SK-N-MC (cell line): ENCODE results near the gene ANAPC4.

Experiments used
- DNase-seq: peaks from one replicate; pipeline ENCODE4 v3.0.0-alpha.2; 2011; ENCODE audit warnings: low read depth, low spot score
- H3K27ac ChIP-seq: fragments of 200-600 bp; sonication (generic); 2 replicates; pipeline ENCODE4 v1.5.1; 2016; ENCODE audit warnings: mixed run types
- H3K36me3 ChIP-seq: fragments of 200-600 bp; sonication (generic); 2 replicates; pipeline ENCODE4 v1.6.1; 2017; ENCODE audit warnings: antibody characterized with exemption, low read length, mixed read lengths; ENCODE audit not compliant: insufficient read depth
- H3K4me3 ChIP-seq: fragments of 200-600 bp; sonication (generic); 2 replicates; pipeline ENCODE4 v1.5.1; 2016
- H3K9ac ChIP-seq: fragments of 200-600 bp; sonication (generic); 2 replicates; pipeline ENCODE4 v1.8.0; 2017; ENCODE audit warnings: mixed run types, mixed read lengths; ENCODE audit not compliant: insufficient read length
- H3K9me3 ChIP-seq: fragments of 200-600 bp; sonication (generic); 2 replicates; pipeline ENCODE4 v1.6.1; 2017; ENCODE audit warnings: low read depth, mild to moderate bottlenecking, antibody characterized with exemption, low read length, moderate library complexity, mixed read lengths
- EZH2 ChIP-seq: fragments of 200-600 bp; sonication (generic); IDR thresholded peaks from one replicate; pipeline ENCODE4 v1.6.1; 2017; ENCODE audit warnings: antibody characterized with exemption
- FOXP2 ChIP-seq: optimal IDR thresholded peaks from 2 replicates; pipeline ENCODE3; 2011; ENCODE audit warnings: mild to moderate bottlenecking, moderate library complexity; ENCODE audit not compliant: insufficient read depth; ENCODE audit errors: extremely low read length, control extremely low read depth
- POLR2AphosphoS5 ChIP-seq: IDR thresholded peaks from 2 replicates; pipeline ENCODE4 v1.6.1; 2012; ENCODE audit warnings: mild to moderate bottlenecking, low read depth, low read length, borderline replicate concordance

ANAPC4 gene

DNA sequence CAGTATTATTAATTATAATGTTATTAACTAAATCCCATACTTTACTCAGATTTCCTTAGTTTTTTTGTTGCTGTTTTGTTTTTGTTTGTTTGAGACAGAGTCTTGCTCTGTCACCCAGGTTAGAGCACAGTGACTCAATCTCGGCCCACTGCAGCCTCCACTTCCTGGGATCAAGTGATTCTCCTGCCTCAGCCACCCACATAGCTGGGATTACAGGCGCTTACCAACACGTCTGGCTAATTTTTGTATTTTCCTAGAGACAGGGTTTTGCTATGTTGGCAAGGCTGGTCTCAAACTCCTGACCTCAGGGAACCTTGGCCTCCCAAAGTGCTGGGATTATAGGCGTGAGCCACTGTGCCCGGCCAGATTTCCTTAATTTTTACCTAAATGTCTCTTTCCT lies 72.2 kb downstream of the ANAPC4 start:
- Histone ChIP-seq H3K27ac (peak overlapping the region; percentile 97), H3K9ac (peak overlapping the region; percentile 32)
- DNase-seq: no peak

GRCh38 chr4:25449688-25450087 lies 72.6 kb downstream of the ANAPC4 start:
- Histone ChIP-seq H3K27ac (peak overlapping the region; percentile 97), H3K36me3 (no peaks in the 10 kb centered on the region), H3K4me3 (no peak overlapping the region), H3K9ac (no peak overlapping the region), H3K9me3 (no peaks in the 10 kb centered on the region)
- no peak for TF ChIP-seq POLR2AphosphoS5
- TF ChIP-seq EZH2: no peak
- TF ChIP-seq FOXP2: no peak
- no peak for DNase-seq

More for the DNA sequence above, 72.2 kb downstream of the ANAPC4 start:
- Histone ChIP-seq H3K9me3 (no peaks in the 10 kb centered on the region), H3K36me3 (no peaks in the 10 kb centered on the region), H3K4me3 (no peak overlapping the region)
- no peak for TF ChIP-seq EZH2
- no peak for TF ChIP-seq POLR2AphosphoS5
- no peak for TF ChIP-seq FOXP2

DNA sequence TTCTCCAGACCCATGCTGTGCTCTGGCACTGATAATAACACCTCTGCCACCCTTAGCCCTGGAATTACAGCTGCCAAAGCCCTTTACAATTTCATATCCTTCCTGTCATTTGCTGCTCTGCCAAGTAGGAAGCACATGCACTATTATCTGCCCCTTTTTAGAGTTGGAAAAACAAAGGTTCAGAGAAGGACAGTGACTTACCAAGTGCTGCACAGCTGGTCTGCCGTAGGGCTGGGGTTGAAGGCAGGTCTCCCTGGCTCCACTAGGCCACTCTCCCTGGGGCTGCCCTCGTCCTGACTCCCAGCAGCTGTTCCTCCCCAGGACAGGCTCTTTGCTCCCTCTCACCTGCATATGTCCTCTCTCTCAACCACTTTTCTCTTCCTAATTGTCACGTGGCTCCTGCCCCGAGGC lies 73.4 kb downstream of the ANAPC4 start:
- no peak for DNase-seq
- Histone ChIP-seq H3K27ac (no peak overlapping the region), H3K9me3 (no peaks in the 10 kb centered on the region), H3K9ac (no peak overlapping the region), H3K36me3 (no peaks in the 10 kb centered on the region), H3K4me3 (no peak overlapping the region)
- TF ChIP-seq FOXP2 (no peak), POLR2AphosphoS5 (no peak), EZH2 (no peak)

DNA sequence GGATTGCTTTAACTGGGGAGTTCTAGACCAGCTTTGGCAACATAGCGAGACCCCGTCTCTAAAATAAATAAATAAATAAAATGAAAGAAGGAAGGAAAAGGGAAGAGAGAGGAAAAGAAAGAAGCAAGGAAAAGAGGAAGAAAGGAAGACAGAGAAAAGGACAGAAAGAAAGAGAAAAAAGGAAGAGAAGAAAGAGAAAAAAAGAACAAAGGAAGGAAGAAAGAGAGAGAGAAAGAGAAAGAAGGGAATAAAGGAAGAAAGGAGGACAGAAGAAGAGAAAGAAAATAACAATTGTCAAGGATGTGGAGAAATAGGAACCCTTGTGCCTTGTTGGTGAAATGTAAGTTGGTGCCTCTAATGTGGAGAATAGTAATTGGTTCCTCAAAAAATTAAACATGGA lies 74.6 kb downstream of the ANAPC4 start:
- H3K27ac ChIP-seq: no peak overlapping the region
- H3K9ac ChIP-seq: no peak overlapping the region
- H3K36me3 ChIP-seq: no peaks in the 10 kb centered on the region
- no peak for DNase-seq
- TF ChIP-seq POLR2AphosphoS5: no peak
- TF ChIP-seq FOXP2: no peak
- TF ChIP-seq EZH2: no peak
- no peaks in the 10 kb centered on the region for H3K9me3 ChIP-seq
- H3K4me3 ChIP-seq: no peak overlapping the region

GRCh38 chr4:25452081-25452480 lies 75.0 kb downstream of the ANAPC4 start:
- no peaks in the 10 kb centered on the region for H3K36me3 ChIP-seq
- H3K4me3 ChIP-seq: no peak overlapping the region
- no peak for DNase-seq
- no peak overlapping the region for H3K9ac ChIP-seq
- H3K27ac ChIP-seq: no peak overlapping the region
- TF ChIP-seq EZH2: no peak
- TF ChIP-seq POLR2AphosphoS5: no peak
- TF ChIP-seq FOXP2: no peak
- no peaks in the 10 kb centered on the region for H3K9me3 ChIP-seq

DNA sequence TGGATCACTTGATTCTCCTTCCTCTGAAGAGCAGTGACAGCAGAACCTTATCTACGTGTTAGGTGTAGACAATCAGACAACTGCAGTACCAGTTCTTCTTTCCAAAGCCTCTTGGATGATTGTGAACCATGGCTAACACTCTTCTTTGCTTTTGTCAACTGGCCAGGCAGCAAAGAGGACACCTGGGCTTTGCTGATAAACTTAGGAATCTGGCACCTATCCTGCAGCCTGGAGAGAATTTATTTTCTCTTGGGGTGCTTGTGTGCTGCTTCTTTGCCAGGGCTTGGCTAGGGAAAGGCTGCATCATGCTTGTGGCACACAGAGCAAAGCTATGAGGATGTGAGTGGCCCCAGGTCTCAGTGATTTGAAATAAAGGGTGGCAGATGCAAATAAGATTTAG lies 77.4 kb downstream of the ANAPC4 start:
- H3K9me3 ChIP-seq: no peaks in the 10 kb centered on the region
- no peak overlapping the region for H3K9ac ChIP-seq
- no peak for DNase-seq
- TF ChIP-seq POLR2AphosphoS5 (no peak), FOXP2 (no peak), EZH2 (no peak)
- no peaks in the 10 kb centered on the region for H3K36me3 ChIP-seq
- H3K27ac ChIP-seq: no peak overlapping the region
- no peak overlapping the region for H3K4me3 ChIP-seq

DNA sequence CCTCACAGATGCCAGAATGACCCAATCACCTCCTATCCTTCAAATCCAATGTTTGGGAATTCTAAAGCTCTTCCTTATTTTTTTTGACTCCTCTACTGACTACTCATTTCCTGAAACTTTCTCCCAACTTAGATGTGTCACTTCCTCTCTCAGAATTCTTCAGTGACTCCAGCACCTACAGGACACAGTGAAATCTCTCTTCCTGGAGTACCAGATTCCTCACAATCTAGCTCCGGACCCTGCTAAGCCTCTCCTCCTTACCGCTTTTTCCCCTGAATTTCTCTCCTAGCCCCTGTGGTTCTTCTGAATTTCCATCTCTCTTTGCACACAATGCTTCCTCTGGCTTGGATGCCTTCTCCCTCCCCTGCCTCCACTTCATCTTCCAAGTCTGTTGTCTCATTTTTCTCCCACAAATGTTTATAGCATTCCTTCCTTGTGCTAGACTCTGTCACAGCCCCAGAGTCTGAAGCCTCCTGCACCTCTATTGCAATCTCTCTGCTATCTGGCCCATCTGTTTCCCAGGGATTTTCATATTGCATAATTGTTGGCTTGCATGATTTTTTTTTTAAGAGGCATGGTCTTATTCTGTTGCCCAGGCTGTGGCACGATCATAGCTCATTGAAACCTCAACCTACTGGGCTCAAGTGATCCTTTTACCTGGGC lies 80.1 kb downstream of the ANAPC4 start:
- H3K9ac ChIP-seq: no peak overlapping the region
- H3K27ac ChIP-seq: no peak overlapping the region
- no peaks in the 10 kb centered on the region for H3K9me3 ChIP-seq
- TF ChIP-seq POLR2AphosphoS5 (no peak), EZH2 (no peak), FOXP2 (no peak)
- no peaks in the 10 kb centered on the region for H3K36me3 ChIP-seq
- no peak overlapping the region for H3K4me3 ChIP-seq
- DNase-seq: no peak

DNA sequence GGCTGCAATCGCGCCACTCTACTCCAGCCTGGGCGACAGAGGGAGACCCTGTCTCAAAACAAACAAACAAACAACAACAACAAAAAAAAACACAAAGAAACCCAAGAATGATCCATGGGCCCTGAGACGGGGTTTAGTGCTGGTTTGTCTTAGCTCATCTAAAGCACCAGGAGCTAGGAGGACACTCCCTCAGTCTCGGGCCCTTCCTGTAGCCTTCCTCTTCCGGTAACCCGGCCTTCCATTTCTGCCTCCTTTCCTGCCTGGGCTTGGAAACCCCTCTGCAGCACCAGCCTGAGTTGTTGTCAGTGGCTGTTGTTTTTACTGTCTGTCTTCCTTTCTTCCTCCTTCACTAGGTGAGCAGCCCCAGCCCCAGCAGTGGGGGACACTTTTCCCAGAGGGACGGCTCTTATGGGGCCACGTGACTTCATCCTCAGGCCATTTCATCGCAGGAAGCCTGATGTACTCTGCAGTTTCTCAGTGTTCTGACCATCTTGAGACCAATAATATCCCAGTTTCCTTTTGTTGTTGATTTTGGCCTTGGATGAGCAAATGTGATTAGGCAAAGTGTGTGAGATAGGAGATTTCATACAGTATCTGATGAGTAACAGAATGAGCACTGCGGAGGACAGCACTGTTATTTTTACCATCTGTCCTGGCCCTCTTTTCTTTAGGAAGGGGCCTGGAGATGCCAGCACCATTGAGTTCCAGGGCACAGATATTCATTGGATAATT lies 90.1 kb downstream of the ANAPC4 start:
- TF ChIP-seq FOXP2 (no peak), EZH2 (no peak), POLR2AphosphoS5 (no peak)
- Histone ChIP-seq H3K27ac (no peak overlapping the region), H3K4me3 (no peak overlapping the region), H3K9me3 (no peaks in the 10 kb centered on the region), H3K36me3 (no peaks in the 10 kb centered on the region), H3K9ac (no peak overlapping the region)
- DNase-seq: no peak
